Osteocyte (in vitro differentiated cells): Measurements from ENCODE around the gene C20orf204. TPM values are rescaled to one million over a fixed set of nuclear protein-coding genes. Genes with fewer than 3 reads are reported as not detected.
A peak's percentile ranks its signal among the peaks of the same experiment; 100 is the strongest.

Source experiments
- DNase-seq: peaks from one replicate; pipeline ENCODE4 v3.0.0; 2021; ENCODE audit warnings: mixed read lengths; ENCODE audit not compliant: unreplicated experiment; ENCODE audit errors: extremely low spot score
- H3K27ac Mint-ChIP-seq: one replicate; pipeline ENCODE4 v1.8.0; 2021; ENCODE audit warnings: mild to moderate bottlenecking, mixed read lengths; ENCODE audit not compliant: unreplicated experiment
- H3K27me3 Mint-ChIP-seq: one replicate; pipeline ENCODE4 v1.8.0; 2021; ENCODE audit warnings: mixed read lengths; ENCODE audit not compliant: unreplicated experiment
- H3K36me3 Mint-ChIP-seq: one replicate; pipeline ENCODE4 v1.8.0; 2021; ENCODE audit warnings: mixed read lengths; ENCODE audit not compliant: unreplicated experiment
- H3K4me1 Mint-ChIP-seq: one replicate; pipeline ENCODE4 v1.8.0; 2021; ENCODE audit warnings: mixed read lengths; ENCODE audit not compliant: unreplicated experiment
- H3K4me3 Mint-ChIP-seq: one replicate; pipeline ENCODE4 v1.8.0; 2021; ENCODE audit warnings: mild to moderate bottlenecking, moderate library complexity, mixed read lengths; ENCODE audit not compliant: unreplicated experiment
- H3K9me3 Mint-ChIP-seq: one replicate; pipeline ENCODE4 v1.8.0; 2021; ENCODE audit warnings: mixed read lengths; ENCODE audit not compliant: unreplicated experiment
- total RNA-seq: library from RNA; stranded (reverse); gene quantifications from 2 replicates; pipeline ENCODE4 v1.2.1, GENCODE V29; 2021
- TF ChIP-seq, protein P1 (sequence below): fragments of 200-600 bp; sonication (generic); IDR thresholded peaks from 2 replicates; pipeline ENCODE4 v1.5.0; 2021; ENCODE audit warnings: antibody characterized with exemption, mild to moderate bottlenecking, moderate library complexity

The C20orf204 gene
- total RNA-seq, 1 donor from 2014 or later = 1.3 TPM

DNA sequence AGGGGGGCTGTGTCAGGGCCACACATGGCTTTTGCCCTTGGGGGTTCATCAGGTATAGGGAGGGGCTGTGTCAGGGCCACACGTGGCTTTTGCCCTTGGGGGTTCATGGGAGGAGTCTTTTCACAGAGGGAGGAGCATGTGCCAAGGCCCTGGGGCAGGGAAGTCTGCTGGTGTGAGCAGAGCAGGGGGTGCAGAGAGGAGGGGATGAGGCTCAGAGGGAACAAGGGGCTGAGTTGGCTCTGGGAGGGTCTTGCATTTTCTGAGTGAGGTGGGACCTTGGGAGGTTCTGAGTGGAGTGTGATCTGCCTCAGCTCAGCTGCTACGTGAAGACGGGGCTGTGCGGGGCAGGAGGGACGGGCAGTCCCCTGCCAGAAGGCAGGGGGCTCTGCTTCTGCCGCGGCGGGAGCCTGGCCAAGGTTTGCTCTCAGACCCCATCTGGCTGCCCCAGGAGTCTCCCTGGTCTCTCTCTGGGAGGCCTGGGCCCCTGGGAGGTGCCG, 19.5 kb downstream of the C20orf204 start:
- TF ChIP-seq, protein P1, sequence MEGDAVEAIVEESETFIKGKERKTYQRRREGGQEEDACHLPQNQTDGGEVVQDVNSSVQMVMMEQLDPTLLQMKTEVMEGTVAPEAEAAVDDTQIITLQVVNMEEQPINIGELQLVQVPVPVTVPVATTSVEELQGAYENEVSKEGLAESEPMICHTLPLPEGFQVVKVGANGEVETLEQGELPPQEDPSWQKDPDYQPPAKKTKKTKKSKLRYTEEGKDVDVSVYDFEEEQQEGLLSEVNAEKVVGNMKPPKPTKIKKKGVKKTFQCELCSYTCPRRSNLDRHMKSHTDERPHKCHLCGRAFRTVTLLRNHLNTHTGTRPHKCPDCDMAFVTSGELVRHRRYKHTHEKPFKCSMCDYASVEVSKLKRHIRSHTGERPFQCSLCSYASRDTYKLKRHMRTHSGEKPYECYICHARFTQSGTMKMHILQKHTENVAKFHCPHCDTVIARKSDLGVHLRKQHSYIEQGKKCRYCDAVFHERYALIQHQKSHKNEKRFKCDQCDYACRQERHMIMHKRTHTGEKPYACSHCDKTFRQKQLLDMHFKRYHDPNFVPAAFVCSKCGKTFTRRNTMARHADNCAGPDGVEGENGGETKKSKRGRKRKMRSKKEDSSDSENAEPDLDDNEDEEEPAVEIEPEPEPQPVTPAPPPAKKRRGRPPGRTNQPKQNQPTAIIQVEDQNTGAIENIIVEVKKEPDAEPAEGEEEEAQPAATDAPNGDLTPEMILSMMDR = no peak
- no peaks in the 10 kb centered on the region for H3K36me3 Mint-ChIP-seq
- no peak overlapping the region for H3K4me3 Mint-ChIP-seq
- peak overlapping the region; percentile 64 for H3K27ac Mint-ChIP-seq
- no peaks in the 10 kb centered on the region for H3K27me3 Mint-ChIP-seq
- no peak for DNase-seq
- peaks cover 49% of the 10 kb centered on the region for H3K4me1 Mint-ChIP-seq
- H3K9me3 Mint-ChIP-seq = no peaks in the 10 kb centered on the region

DNA sequence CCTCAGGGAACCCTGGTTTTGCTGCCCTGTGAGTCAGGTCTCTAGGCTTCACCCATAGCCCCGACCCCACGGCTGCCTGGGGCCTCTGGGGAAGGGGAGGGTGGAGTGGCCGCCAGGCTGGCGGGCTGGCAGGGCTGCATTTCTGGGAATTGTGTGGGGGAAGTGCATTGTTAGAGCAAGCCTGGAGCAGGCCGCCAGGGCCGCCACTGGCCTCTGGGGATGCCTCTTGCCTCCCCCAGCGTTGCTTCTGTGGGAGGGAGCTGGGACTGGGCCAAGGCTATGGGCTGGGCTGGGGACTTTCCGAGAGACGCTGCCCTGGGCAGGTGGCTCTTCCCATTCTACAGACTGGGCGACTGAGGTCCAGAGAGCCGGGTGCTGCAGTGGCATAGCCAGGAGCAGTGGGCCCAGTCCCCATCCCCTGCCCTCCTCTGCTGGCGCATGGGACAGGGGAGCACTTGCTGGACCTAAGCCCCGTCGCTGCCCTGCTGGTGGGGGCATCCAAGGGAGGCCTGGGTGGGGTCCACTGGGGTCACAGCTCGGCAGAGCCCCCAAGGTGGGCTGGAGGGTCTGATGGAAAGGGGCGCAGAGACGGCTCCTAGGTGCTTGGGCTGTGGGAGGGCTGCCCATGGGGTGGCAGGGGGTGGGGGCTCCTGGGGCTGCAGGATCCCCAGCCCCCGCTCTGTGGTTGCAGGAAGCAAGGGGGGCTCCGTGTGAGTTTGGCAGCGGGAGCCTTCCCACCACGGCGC, 20.1 kb downstream of the C20orf204 start:
- TF ChIP-seq, protein P1 = no peak
- Mint-ChIP-seq H3K9me3 (no peaks in the 10 kb centered on the region), H3K4me1 (peaks cover 48% of the 10 kb centered on the region), H3K27ac (peak overlapping the region; percentile 64), H3K36me3 (no peaks in the 10 kb centered on the region), H3K27me3 (no peaks in the 10 kb centered on the region), H3K4me3 (no peak overlapping the region)
- DNase-seq = no peak

DNA sequence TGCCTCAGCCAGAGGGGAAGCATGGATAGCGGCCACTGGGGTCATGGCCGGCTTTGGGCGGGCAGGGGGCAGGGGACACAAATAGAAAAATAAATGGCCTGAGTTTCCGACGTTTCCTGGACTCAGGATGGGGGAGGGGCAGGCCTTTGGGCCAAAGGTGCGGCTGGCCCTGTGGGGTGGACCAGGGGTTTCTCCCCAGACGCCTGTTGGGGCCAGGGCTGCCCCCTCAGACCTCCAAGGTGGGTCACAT, 20.6 kb downstream of the C20orf204 start:
- Mint-ChIP-seq H3K9me3 (no peaks in the 10 kb centered on the region), H3K27me3 (no peaks in the 10 kb centered on the region), H3K27ac (no peak overlapping the region), H3K4me1 (peaks cover 48% of the 10 kb centered on the region), H3K4me3 (no peak overlapping the region), H3K36me3 (no peaks in the 10 kb centered on the region)
- DNase-seq = no peak
- TF ChIP-seq, protein P1 = no peak

DNA sequence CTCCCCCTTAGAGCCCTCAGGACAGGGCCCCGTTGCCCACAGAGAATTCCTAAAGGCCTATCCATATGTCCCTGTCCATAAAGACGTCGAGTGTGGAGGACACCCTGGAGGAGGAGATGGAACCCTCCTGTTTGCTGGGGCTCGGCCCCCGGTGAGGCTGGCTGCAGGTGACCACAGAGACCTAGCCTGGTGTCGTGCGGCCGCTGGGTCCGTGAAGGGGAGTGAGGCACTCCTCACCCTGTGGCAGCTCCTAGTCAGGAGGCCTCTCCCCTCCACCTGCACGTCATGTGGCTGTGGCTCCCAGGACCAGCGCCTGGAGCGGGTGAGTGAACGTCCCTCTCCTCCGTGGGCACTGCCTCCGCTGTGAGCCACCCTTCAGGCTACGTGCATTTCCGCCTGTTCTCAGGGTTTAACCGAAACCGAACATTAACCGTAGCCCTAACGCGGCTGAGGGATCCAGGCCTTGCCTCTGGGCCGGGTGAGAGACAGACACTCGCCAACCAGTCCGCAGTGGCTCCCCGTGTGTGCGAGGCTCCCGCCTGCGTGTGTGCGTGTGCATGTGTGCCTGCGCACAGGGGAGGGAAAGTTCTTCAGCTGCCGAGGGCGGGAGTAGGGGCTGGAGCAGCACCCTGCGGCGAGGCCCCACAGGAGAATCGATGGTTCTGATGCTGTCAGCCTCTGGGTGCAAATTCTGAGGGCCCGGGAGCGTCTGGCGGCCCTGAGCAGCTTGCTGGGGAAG, 21.1 kb downstream of the C20orf204 start:
- Mint-ChIP-seq H3K36me3 (no peaks in the 10 kb centered on the region), H3K9me3 (no peaks in the 10 kb centered on the region), H3K4me3 (no peak overlapping the region), H3K27ac (no peak overlapping the region), H3K27me3 (no peaks in the 10 kb centered on the region), H3K4me1 (peaks cover 48% of the 10 kb centered on the region)
- no peak for DNase-seq
- TF ChIP-seq, protein P1 = no peak
